ENCODE results near the gene PANK1.

DNA sequence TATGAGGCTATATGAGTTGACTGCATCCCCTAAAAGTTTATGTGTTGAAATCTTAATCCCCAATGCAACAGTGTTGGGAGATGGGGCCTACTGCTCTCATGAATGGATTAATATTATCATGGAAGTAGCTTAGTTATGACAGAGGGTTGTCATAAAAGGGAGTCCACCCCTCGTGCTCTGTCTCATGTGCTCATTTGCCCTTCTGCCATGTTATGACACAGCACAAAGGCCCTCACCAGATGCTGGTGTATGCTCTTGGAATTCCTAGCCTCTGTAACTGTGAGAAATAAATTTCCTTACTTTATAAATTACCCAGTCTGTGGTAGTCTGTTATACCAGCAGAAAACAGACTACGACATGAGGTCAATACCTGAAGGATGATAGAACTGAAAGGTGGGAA is 17.6 kb upstream of the PANK1 start:
- TF ChIP-seq, protein P1, sequence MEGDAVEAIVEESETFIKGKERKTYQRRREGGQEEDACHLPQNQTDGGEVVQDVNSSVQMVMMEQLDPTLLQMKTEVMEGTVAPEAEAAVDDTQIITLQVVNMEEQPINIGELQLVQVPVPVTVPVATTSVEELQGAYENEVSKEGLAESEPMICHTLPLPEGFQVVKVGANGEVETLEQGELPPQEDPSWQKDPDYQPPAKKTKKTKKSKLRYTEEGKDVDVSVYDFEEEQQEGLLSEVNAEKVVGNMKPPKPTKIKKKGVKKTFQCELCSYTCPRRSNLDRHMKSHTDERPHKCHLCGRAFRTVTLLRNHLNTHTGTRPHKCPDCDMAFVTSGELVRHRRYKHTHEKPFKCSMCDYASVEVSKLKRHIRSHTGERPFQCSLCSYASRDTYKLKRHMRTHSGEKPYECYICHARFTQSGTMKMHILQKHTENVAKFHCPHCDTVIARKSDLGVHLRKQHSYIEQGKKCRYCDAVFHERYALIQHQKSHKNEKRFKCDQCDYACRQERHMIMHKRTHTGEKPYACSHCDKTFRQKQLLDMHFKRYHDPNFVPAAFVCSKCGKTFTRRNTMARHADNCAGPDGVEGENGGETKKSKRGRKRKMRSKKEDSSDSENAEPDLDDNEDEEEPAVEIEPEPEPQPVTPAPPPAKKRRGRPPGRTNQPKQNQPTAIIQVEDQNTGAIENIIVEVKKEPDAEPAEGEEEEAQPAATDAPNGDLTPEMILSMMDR (IDR thresholded peaks at IDR 0.05): no peak
- no peak for TF ChIP-seq POLR2A (IDR thresholded peaks at IDR 0.05)

All from uterus (tissue), 2 donors.